ENCODE data around the gene SLC25A14.

GRCh38 chrX:130321550-130321949 lies 18.2 kb upstream of the SLC25A14 start:
- no peak for TF ChIP-seq CTCF (IDR thresholded peaks at IDR 0.05)
- TF ChIP-seq POLR2A (IDR thresholded peaks at IDR 0.05): no peak

Data from prostate gland (tissue), 2 donors.